Measurements from ENCODE around the gene PMPCA. TPM values are rescaled to one million over a fixed set of nuclear protein-coding genes. Genes with fewer than 3 reads are reported as not detected.

Gene PMPCA
- total and polyA plus RNA-seq, 2 of the 13 experiments (the other 11 are each of a cell fraction or from before 2014, with no cell fraction given) = 70.2 to 88.4 TPM

DNA sequence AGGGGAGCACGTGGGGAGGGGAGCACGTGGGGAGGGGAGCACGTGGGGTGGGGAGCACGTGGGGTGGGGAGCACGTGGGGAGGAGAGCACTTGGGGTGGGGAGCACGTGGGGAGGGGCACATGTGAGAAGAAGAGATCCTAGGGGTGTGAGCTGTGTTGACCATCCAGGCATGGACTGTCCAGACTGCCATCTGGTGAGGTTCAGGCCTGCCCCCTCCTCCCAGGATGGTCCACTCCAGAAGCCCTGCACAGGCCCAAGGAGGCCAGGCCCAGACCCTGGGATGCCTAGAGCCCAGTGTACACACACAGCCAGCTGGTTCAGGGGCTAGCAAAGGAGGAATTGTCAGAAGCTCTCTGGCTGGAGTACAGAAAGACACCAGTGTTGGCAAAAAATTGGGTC, 12.8 kb upstream of the PMPCA start:
- WGBS (ENCODE audit: low lambda C conversion rate) = 96% methylated on average over 6 of the region's 6 CpGs
- Histone ChIP-seq H3K4me3 (replicated peaks in 1 of 3; ENCODE audit: insufficient read depth in 1 of 3, low read depth in 2 of 3, low read length in 3 of 3) (no peak overlapping the region), H3K79me2 (ENCODE audit: insufficient read depth, low read length) (peaks cover 21% of the 10 kb centered on the region), H3K4me2 (ENCODE audit: low read depth, low read length) (no peak overlapping the region), H3K9ac (ENCODE audit: insufficient read depth, low read depth, low read length) (no peak overlapping the region), H3K9me3 (ENCODE audit: low read length) (no peaks in the 10 kb centered on the region), H3K4me1 (ENCODE audit: insufficient read depth, low read length) (peaks cover 20% of the 10 kb centered on the region), H3K27ac (ENCODE audit: extremely low read length, insufficient read depth, low read length) (no peak overlapping the region), H4K20me1 (ENCODE audit: insufficient read depth, low read length) (0 out of 2 replicates have a peak, but pooled peaks cover 2% of the 10 kb centered on the region), H3K27me3 (ENCODE audit: control insufficient read depth in 1 of 2, insufficient read depth in 2 of 2, low read length in 2 of 2) (no peaks in the 10 kb centered on the region), H3K36me3 (replicated peaks in 1 of 2; ENCODE audit: control insufficient read depth in 1 of 2, insufficient read depth in 2 of 2, low read length in 2 of 2) (peaks cover 18 to 42% of the 10 kb centered on the region in 2 experiments; a peak in 4 of 5 replicates), H2AFZ (ENCODE audit: low read length) (no peak overlapping the region)
- DNase-seq (ENCODE audit: low spot score) = no peak
- POLR2A ChIA-PET = no interaction called here
- no peak for ATAC-seq
- intact Hi-C loops (cut with micrococcal nuclease; ENCODE audit: unreplicated experiment) = no loop called here
- CTCF ChIA-PET (ENCODE audit: low intra/inter-chr PET ratio, low total read pairs) = no interaction called here
- in situ Hi-C loops (cut with HindIII; ENCODE audit: extremely low pct_ligation_motif_present, low pct_unique_long_range_greater_than_20kb) = no loop called here
- TF ChIP-seq ZNF263 (CRISPR knock-in tag; IDR thresholded peaks at IDR 0.05) (0 out of 2 replicates have a peak, but pooled peaks have one; percentile 50), PRPF4 (IDR thresholded peaks at IDR 0.05; ENCODE audit: low read depth, low read length, poor library complexity, severe bottlenecking) (no peak), SATB2 (CRISPR knock-in tag; IDR thresholded peaks at IDR 0.05) (no peak)
- TF ChIP-seq, protein P1, sequence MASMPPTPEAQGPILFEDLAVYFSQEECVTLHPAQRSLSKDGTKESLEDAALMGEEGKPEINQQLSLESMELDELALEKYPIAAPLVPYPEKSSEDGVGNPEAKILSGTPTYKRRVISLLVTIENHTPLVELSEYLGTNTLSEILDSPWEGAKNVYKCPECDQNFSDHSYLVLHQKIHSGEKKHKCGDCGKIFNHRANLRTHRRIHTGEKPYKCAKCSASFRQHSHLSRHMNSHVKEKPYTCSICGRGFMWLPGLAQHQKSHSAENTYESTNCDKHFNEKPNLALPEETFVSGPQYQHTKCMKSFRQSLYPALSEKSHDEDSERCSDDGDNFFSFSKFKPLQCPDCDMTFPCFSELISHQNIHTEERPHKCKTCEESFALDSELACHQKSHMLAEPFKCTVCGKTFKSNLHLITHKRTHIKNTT (CRISPR knock-in tag; IDR thresholded peaks at IDR 0.05) = no peak
- FAIRE-seq = no peak
- no TSS peak for BruUV-seq (replicated peaks)

DNA sequence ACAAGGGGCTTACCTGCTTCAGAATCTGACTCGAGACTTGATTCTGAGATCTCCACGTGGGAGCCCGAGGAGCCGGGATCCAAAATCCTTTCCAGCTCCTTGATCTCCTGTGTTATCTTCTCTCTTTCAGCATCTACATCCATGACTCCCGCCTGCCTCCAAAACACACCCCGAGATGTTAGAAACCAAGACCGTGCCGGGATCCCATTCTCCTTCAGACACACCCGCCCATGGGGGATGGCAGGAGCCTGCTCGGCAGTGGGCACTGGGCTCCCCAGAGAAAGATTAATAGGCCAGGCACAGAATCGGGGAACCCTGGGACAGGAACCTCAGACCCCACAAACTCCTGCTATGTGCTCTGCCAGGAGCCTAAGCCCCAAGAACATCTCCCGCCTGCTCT, 12.2 kb upstream of the PMPCA start:
- Histone ChIP-seq H3K27me3 (ENCODE audit: control insufficient read depth in 1 of 2, insufficient read depth in 2 of 2, low read length in 2 of 2) (no peaks in the 10 kb centered on the region), H3K79me2 (ENCODE audit: insufficient read depth, low read length) (peaks cover 21% of the 10 kb centered on the region), H2AFZ (ENCODE audit: low read length) (no peak overlapping the region), H3K27ac (ENCODE audit: extremely low read length, insufficient read depth, low read length) (no peak overlapping the region), H3K9me3 (ENCODE audit: low read length) (no peaks in the 10 kb centered on the region), H4K20me1 (ENCODE audit: insufficient read depth, low read length) (0 out of 2 replicates have a peak, but pooled peaks cover 2% of the 10 kb centered on the region), H3K9ac (ENCODE audit: insufficient read depth, low read depth, low read length) (peak overlapping the region; percentile 83), H3K4me1 (ENCODE audit: insufficient read depth, low read length) (peaks cover 20% of the 10 kb centered on the region), H3K4me3 (replicated peaks in 1 of 3; ENCODE audit: insufficient read depth in 1 of 3, low read depth in 2 of 3, low read length in 3 of 3) (peak overlapping the region in 1 of 3 experiments; percentile 97; a peak in 2 of 6 replicates), H3K4me2 (ENCODE audit: low read depth, low read length) (peak overlapping the region; percentile 88), H3K36me3 (replicated peaks in 1 of 2; ENCODE audit: control insufficient read depth in 1 of 2, insufficient read depth in 2 of 2, low read length in 2 of 2) (peaks cover 18 to 36% of the 10 kb centered on the region in 2 experiments; a peak in 4 of 5 replicates)
- TF ChIP-seq LCORL (IDR thresholded peaks at IDR 0.05) (no peak), LCORL (CRISPR knock-in tag; IDR thresholded peaks at IDR 0.05) (no peak), KAT8 (CRISPR knock-in tag; IDR thresholded peaks at IDR 0.05) (no peak), ZNF878 (CRISPR knock-in tag; IDR thresholded peaks at IDR 0.05) (no peak), ZNF446 (CRISPR knock-in tag; IDR thresholded peaks at IDR 0.05) (no peak), MTF2 (CRISPR knock-in tag; IDR thresholded peaks at IDR 0.05; ENCODE audit: borderline replicate concordance) (no peak)
- TF ChIP-seq, protein P2, sequence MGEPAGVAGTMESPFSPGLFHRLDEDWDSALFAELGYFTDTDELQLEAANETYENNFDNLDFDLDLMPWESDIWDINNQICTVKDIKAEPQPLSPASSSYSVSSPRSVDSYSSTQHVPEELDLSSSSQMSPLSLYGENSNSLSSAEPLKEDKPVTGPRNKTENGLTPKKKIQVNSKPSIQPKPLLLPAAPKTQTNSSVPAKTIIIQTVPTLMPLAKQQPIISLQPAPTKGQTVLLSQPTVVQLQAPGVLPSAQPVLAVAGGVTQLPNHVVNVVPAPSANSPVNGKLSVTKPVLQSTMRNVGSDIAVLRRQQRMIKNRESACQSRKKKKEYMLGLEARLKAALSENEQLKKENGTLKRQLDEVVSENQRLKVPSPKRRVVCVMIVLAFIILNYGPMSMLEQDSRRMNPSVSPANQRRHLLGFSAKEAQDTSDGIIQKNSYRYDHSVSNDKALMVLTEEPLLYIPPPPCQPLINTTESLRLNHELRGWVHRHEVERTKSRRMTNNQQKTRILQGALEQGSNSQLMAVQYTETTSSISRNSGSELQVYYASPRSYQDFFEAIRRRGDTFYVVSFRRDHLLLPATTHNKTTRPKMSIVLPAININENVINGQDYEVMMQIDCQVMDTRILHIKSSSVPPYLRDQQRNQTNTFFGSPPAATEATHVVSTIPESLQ (CRISPR knock-in tag; conservative IDR thresholded peaks at IDR 0.05) = no peak
- ChIA-PET CTCF (ENCODE audit: low intra/inter-chr PET ratio, low total read pairs) (no interaction called here), POLR2A (no interaction called here)
- in situ Hi-C loops (cut with HindIII; ENCODE audit: extremely low pct_ligation_motif_present, low pct_unique_long_range_greater_than_20kb) (no loop called here), intact Hi-C loops (cut with micrococcal nuclease; ENCODE audit: unreplicated experiment) (no loop called here)
- WGBS (ENCODE audit: low lambda C conversion rate) = 96% methylated on average over 11 of the region's 12 CpGs
- DNase-seq (ENCODE audit: low spot score) = no peak
- no TSS peak for BruUV-seq (replicated peaks)
- no peak for FAIRE-seq
- no peak for ATAC-seq

Data from HepG2 (cell line).